IPS-18a (cell line): ENCODE data around the gene FBXL15.

Source experiments
- H3K27ac ChIP-seq: one replicate; pipeline ENCODE4 v1.5.1; 2013; ENCODE audit warnings: low read length
- H3K27me3 ChIP-seq: one replicate; pipeline ENCODE4 v1.6.1; 2013; ENCODE audit warnings: mild to moderate bottlenecking, low read length; ENCODE audit not compliant: control insufficient read depth, insufficient read depth
- H3K36me3 ChIP-seq: one replicate; pipeline ENCODE4 v1.6.1; 2013; ENCODE audit warnings: low read depth, low read length; ENCODE audit not compliant: control insufficient read depth
- H3K4me1 ChIP-seq: one replicate; pipeline ENCODE4 v1.6.1; 2013; ENCODE audit warnings: low read depth, low read length; ENCODE audit not compliant: control insufficient read depth
- H3K4me3 ChIP-seq: one replicate; pipeline ENCODE4 v1.5.1; 2013; ENCODE audit warnings: low read length
- H3K9ac ChIP-seq: one replicate; pipeline ENCODE4 v1.6.1; 2013; ENCODE audit warnings: mild to moderate bottlenecking, low read length, moderate library complexity
- H3K9me3 ChIP-seq: one replicate; pipeline ENCODE4 v1.6.1; 2013; ENCODE audit warnings: low read depth, low read length; ENCODE audit not compliant: control insufficient read depth

Gene FBXL15

GRCh38 chr10:102424145-102424544 lies 3.5 kb downstream of the FBXL15 start:
- Histone ChIP-seq H3K9me3 (no peaks in the 10 kb centered on the region), H3K4me1 (peaks cover 5% of the 10 kb centered on the region), H3K4me3 (no peak overlapping the region), H3K36me3 (peaks cover 3% of the 10 kb centered on the region), H3K27ac (no peak overlapping the region), H3K27me3 (peaks cover 7% of the 10 kb centered on the region), H3K9ac (no peak overlapping the region)

GRCh38 chr10:102424916-102425315 lies 4.3 kb downstream of the FBXL15 start:
- Histone ChIP-seq H3K4me1 (peaks cover 5% of the 10 kb centered on the region), H3K9me3 (no peaks in the 10 kb centered on the region), H3K4me3 (no peak overlapping the region), H3K9ac (no peak overlapping the region), H3K36me3 (peaks cover 3% of the 10 kb centered on the region), H3K27me3 (peaks cover 7% of the 10 kb centered on the region), H3K27ac (no peak overlapping the region)

- Histone ChIP-seq H3K4me1 (peaks cover 5% of the 10 kb centered on the region), H3K9ac (no peak overlapping the region), H3K9me3 (no peaks in the 10 kb centered on the region), H3K27ac (no peak overlapping the region), H3K27me3 (peaks cover 7% of the 10 kb centered on the region), H3K4me3 (no peak overlapping the region), H3K36me3 (peaks cover 3% of the 10 kb centered on the region)
Measured at GRCh38 chr10:102425444-102425843, 4.8 kb downstream of the FBXL15 start.

- Histone ChIP-seq H3K27me3 (peaks cover 7% of the 10 kb centered on the region), H3K9me3 (no peaks in the 10 kb centered on the region), H3K27ac (no peak overlapping the region), H3K4me3 (no peak overlapping the region), H3K9ac (no peak overlapping the region), H3K36me3 (peaks cover 3% of the 10 kb centered on the region), H3K4me1 (peaks cover 10% of the 10 kb centered on the region)
Measured at GRCh38 chr10:102426803-102427287, 6.2 kb downstream of the FBXL15 start.

GRCh38 chr10:102429468-102429867 lies 8.8 kb downstream of the FBXL15 start:
- no peak overlapping the region for H3K4me3 ChIP-seq
- no peak overlapping the region for H3K27ac ChIP-seq
- peaks cover 17% of the 10 kb centered on the region for H3K27me3 ChIP-seq
- H3K36me3 ChIP-seq, result peaks cover under 1% of the 10 kb centered on the region
- no peak overlapping the region for H3K9ac ChIP-seq
- peaks cover 5% of the 10 kb centered on the region for H3K4me1 ChIP-seq
- H3K9me3 ChIP-seq, result no peaks in the 10 kb centered on the region

- H3K4me3 ChIP-seq, result peak overlapping the region; percentile 85
- H3K9ac ChIP-seq, result peak overlapping the region; percentile 78
- peaks cover 14% of the 10 kb centered on the region for H3K4me1 ChIP-seq
- H3K9me3 ChIP-seq, result no peaks in the 10 kb centered on the region
- H3K27ac ChIP-seq, result peak overlapping the region; percentile 28
- H3K36me3 ChIP-seq, result no peaks in the 10 kb centered on the region
- peaks cover 37% of the 10 kb centered on the region for H3K27me3 ChIP-seq
Measured at GRCh38 chr10:102431452-102432124, 11.0 kb downstream of the FBXL15 start.

- peak within 1 kb of the TSS; percentile 78 for H3K9ac ChIP-seq
- H3K36me3 ChIP-seq, result no peaks in the 10 kb centered on the region
- no peaks in the 10 kb centered on the region for H3K9me3 ChIP-seq
- H3K27ac ChIP-seq, result peak within 1 kb of the TSS; percentile 28
- H3K4me3 ChIP-seq, result peak within 1 kb of the TSS; percentile 85
- H3K27me3 ChIP-seq, result peaks cover 40% of the 10 kb centered on the region
- H3K4me1 ChIP-seq, result peaks cover 14% of the 10 kb centered on the region
Measured at GRCh38 chr10:102432162-102432950, 11.7 kb downstream of the FBXL15 start, which contains the start of gene CUEDC2. CUEDC2 (minus strand) TSS chr10:102432574; CDS start chr10:102425188, 7,386 bp downstream.

GRCh38 chr10:102433619-102434046 lies 13.0 kb downstream of the FBXL15 start:
- Histone ChIP-seq H3K9ac (no peak overlapping the region), H3K36me3 (no peaks in the 10 kb centered on the region)

GRCh38 chr10:102434394-102435132 lies 13.9 kb downstream of the FBXL15 start:
- Histone ChIP-seq H3K27me3 (peaks cover 40% of the 10 kb centered on the region), H3K9me3 (no peaks in the 10 kb centered on the region), H3K36me3 (no peaks in the 10 kb centered on the region), H3K4me1 (peaks cover 14% of the 10 kb centered on the region), H3K4me3 (peak overlapping the region; percentile 47), H3K9ac (no peak overlapping the region), H3K27ac (no peak overlapping the region)

More at GRCh38 chr10:102433619-102434046, 13.0 kb downstream of the FBXL15 start:
- Histone ChIP-seq H3K27me3 (peaks cover 40% of the 10 kb centered on the region), H3K4me3 (no peak overlapping the region), H3K4me1 (peaks cover 14% of the 10 kb centered on the region), H3K9me3 (no peaks in the 10 kb centered on the region), H3K27ac (no peak overlapping the region)

GRCh38 chr10:102435133-102435497 lies 14.5 kb downstream of the FBXL15 start:
- no peak overlapping the region for H3K9ac ChIP-seq
- no peak overlapping the region for H3K27ac ChIP-seq
- peaks cover 40% of the 10 kb centered on the region for H3K27me3 ChIP-seq
- peaks cover 14% of the 10 kb centered on the region for H3K4me1 ChIP-seq
- no peaks in the 10 kb centered on the region for H3K36me3 ChIP-seq
- peak overlapping the region; percentile 47 for H3K4me3 ChIP-seq
- no peaks in the 10 kb centered on the region for H3K9me3 ChIP-seq

GRCh38 chr10:102435529-102436233 lies 15.0 kb downstream of the FBXL15 start:
- H3K27me3 ChIP-seq, result peaks cover 40% of the 10 kb centered on the region

More at GRCh38 chr10:102435529-102436233, 15.0 kb downstream of the FBXL15 start:
- Histone ChIP-seq H3K9ac (no peak overlapping the region), H3K9me3 (no peaks in the 10 kb centered on the region), H3K36me3 (no peaks in the 10 kb centered on the region), H3K4me1 (peaks cover 14% of the 10 kb centered on the region), H3K27ac (no peak overlapping the region), H3K4me3 (peak overlapping the region; percentile 47)
